ENCODE data around the gene HDAC1. TPM values are rescaled to one million over a fixed set of nuclear protein-coding genes. Genes with fewer than 3 reads are reported as not detected.

The HDAC1 gene
- total and polyA plus RNA-seq, 8 donors: 27.0 to 77.9 (median 31.3) TPM

- Histone ChIP-seq H3K9me3 (no peaks in the 10 kb centered on the region), H3K4me3 (peak overlapping the region in 1 of 4 donors; percentile 18), H3K27me3 (no peaks in the 10 kb centered on the region), H3K27ac (peak overlapping the region in 1 of 4 donors; percentile 41), H3K36me3 (no peaks in the 10 kb centered on the region), H3K4me1 (peaks cover 0 to 5% (median 0%) of the 10 kb centered on the region in 3 donors)
- FAIRE-seq (no peak), DNase-seq (peak; percentile 74 to 96 (median 87)), ATAC-seq (peak; percentile 79 to 97 (median 89))
- WGBS, 2 donors: 9 to 10% methylated on average over 24 to 31 of the region's 31 CpGs
- TF ChIP-seq CTCF (IDR thresholded peaks at IDR 0.05): peak; percentile 79 to 86 (median 82)
- intact Hi-C loops (cut with DNase I): no loop called here
Observed at GRCh38 chr1:32247983-32248889, 43.6 kb upstream of the HDAC1 start.

GRCh38 chr1:32249831-32250525 lies 41.9 kb upstream of the HDAC1 start:
- peak overlapping the region in 1 of 4 donors; percentile 37 for H3K27ac ChIP-seq
- peaks cover 0 to 5% (median 0%) of the 10 kb centered on the region in 3 donors for H3K4me1 ChIP-seq
- DNase-seq (peak in 1 of 6 donors; percentile 64), ATAC-seq (peak in 3 of 4 donors; percentile 13 to 18 (median 15)), FAIRE-seq (no peak)
- H3K9me3 ChIP-seq: no peaks in the 10 kb centered on the region
- no peaks in the 10 kb centered on the region for H3K36me3 ChIP-seq
- no peaks in the 10 kb centered on the region for H3K27me3 ChIP-seq
- intact Hi-C loops (cut with DNase I): no loop called here
- no peak for TF ChIP-seq CTCF (IDR thresholded peaks at IDR 0.05)
- WGBS, 2 donors: 57 to 58% methylated on average over 9 of the region's 9 CpGs
- H3K4me3 ChIP-seq: no peak overlapping the region

- intact Hi-C loops (cut with DNase I): no loop called here
- ATAC-seq (no peak), DNase-seq (no peak), FAIRE-seq (no peak)
- no peak within 1 kb of the TSS for H3K4me3 ChIP-seq
- no peak for TF ChIP-seq CTCF (IDR thresholded peaks at IDR 0.05)
- H3K9me3 ChIP-seq: no peaks in the 10 kb centered on the region
- no peaks in the 10 kb centered on the region for H3K36me3 ChIP-seq
- H3K27ac ChIP-seq: no peak within 1 kb of the TSS
- H3K4me1 ChIP-seq: peaks cover 0 to 5% (median 0%) of the 10 kb centered on the region in 3 donors
- 77 to 86% methylated on average over 25 of the region's 25 CpGs for WGBS, 2 donors
- H3K27me3 ChIP-seq: no peaks in the 10 kb centered on the region
Observed at GRCh38 chr1:32250893-32251716, 40.8 kb upstream of the HDAC1 start, which contains the start of gene LCK. Gene LCK, plus strand, starts transcription at chr1:32251265. Its CDS starts 23,065 bp downstream, at chr1:32274330.

- no peaks in the 10 kb centered on the region for H3K9me3 ChIP-seq
- H3K36me3 ChIP-seq: no peaks in the 10 kb centered on the region
- DNase-seq: no peak
- ATAC-seq: no peak
- intact Hi-C loops (cut with DNase I): no loop called here
- WGBS, 2 donors: 62 to 66% methylated on average over 10 of the region's 10 CpGs
- H3K4me1 ChIP-seq: no peaks in the 10 kb centered on the region
- no peak overlapping the region for H3K4me3 ChIP-seq
- no peaks in the 10 kb centered on the region for H3K27me3 ChIP-seq
- TF ChIP-seq CTCF (IDR thresholded peaks at IDR 0.05): no peak
- H3K27ac ChIP-seq: no peak overlapping the region
- no peak for FAIRE-seq
Observed at GRCh38 chr1:32255072-32256071, 36.5 kb upstream of the HDAC1 start.

Measured in pancreas (tissue), 10 donors.